KMS-11 (cell line): ENCODE measurements around the gene STEAP2.

Experiments
- H2AFZ ChIP-seq: fragments of 200-600 bp; sonication (generic); 2 replicates; pipeline ENCODE4 v1.6.1; 2016; ENCODE audit warnings: antibody characterized with exemption, mixed run types, low read depth
- H3K27ac ChIP-seq: fragments of 200-600 bp; sonication (generic); 2 replicates; pipeline ENCODE4 v1.6.1; 2016; ENCODE audit warnings: mild to moderate bottlenecking, mixed run types
- H3K27me3 ChIP-seq: fragments of 200-600 bp; sonication (generic); 2 replicates; pipeline ENCODE4 v1.6.1; 2017; ENCODE audit warnings: mild to moderate bottlenecking, low read depth, mixed run types, moderate library complexity; ENCODE audit not compliant: insufficient read depth
- H3K36me3 ChIP-seq: fragments of 200-600 bp; sonication (generic); 2 replicates; pipeline ENCODE4 v1.6.1; 2017; ENCODE audit warnings: mild to moderate bottlenecking, mixed run types; ENCODE audit not compliant: insufficient read depth
- H3K4me1 ChIP-seq: fragments of 200-600 bp; sonication (generic); 2 replicates; pipeline ENCODE4 v1.6.1; 2016; ENCODE audit warnings: mild to moderate bottlenecking, low read depth, mixed run types; ENCODE audit not compliant: poor library complexity, severe bottlenecking
- H3K4me2 ChIP-seq: fragments of 200-600 bp; sonication (generic); 2 replicates; pipeline ENCODE4 v1.7.0; 2016; ENCODE audit warnings: mild to moderate bottlenecking, mixed run types
- H3K4me3 ChIP-seq: fragments of 200-600 bp; sonication (generic); IDR thresholded peaks from 2 replicates; pipeline ENCODE4 v1.6.1; 2017; ENCODE audit warnings: low read depth, low read length, mixed read lengths; ENCODE audit not compliant: insufficient read depth
- H3K79me2 ChIP-seq: fragments of 200-600 bp; sonication (generic); 2 replicates; pipeline ENCODE4 v1.6.1; 2016; ENCODE audit warnings: low read depth, mixed run types; ENCODE audit not compliant: insufficient read depth
- H3K9ac ChIP-seq: fragments of 200-600 bp; sonication (generic); 2 replicates; pipeline ENCODE4 v1.6.1; 2016; ENCODE audit warnings: mild to moderate bottlenecking, mixed run types
- H4K20me1 ChIP-seq: fragments of 200-600 bp; sonication (generic); 2 replicates; pipeline ENCODE4 v1.6.1; 2016; ENCODE audit warnings: mild to moderate bottlenecking, mixed run types; ENCODE audit not compliant: insufficient read depth
- CTCF ChIP-seq: fragments of 200-600 bp; sonication (generic); conservative IDR thresholded peaks from 2 replicates; pipeline ENCODE4 v1.6.1; 2017; ENCODE audit warnings: low read depth, mild to moderate bottlenecking, antibody characterized with exemption, low read length, moderate library complexity, mixed read lengths

STEAP2 gene

GRCh38 chr7:90266808-90267207, 55.3 kb downstream of the STEAP2 start:
- Histone ChIP-seq H3K27ac (no peak overlapping the region), H3K9ac (no peak overlapping the region), H3K4me2 (no peak overlapping the region)

GRCh38 chr7:90267263-90267858, 55.8 kb downstream of the STEAP2 start:
- H2AFZ ChIP-seq: no peak overlapping the region
- no peak for TF ChIP-seq CTCF
- no peak overlapping the region for H3K9ac ChIP-seq
- no peaks in the 10 kb centered on the region for H3K4me1 ChIP-seq
- H3K4me2 ChIP-seq: no peak overlapping the region
- H4K20me1 ChIP-seq: no peaks in the 10 kb centered on the region
- no peak overlapping the region for H3K27ac ChIP-seq
- no peaks in the 10 kb centered on the region for H3K27me3 ChIP-seq
- H3K79me2 ChIP-seq: no peaks in the 10 kb centered on the region
- no peaks in the 10 kb centered on the region for H3K36me3 ChIP-seq
- no peak overlapping the region for H3K4me3 ChIP-seq

More at GRCh38 chr7:90266808-90267207, 55.3 kb downstream of the STEAP2 start:
- Histone ChIP-seq H3K36me3 (no peaks in the 10 kb centered on the region), H3K4me3 (no peak overlapping the region), H3K27me3 (no peaks in the 10 kb centered on the region), H4K20me1 (no peaks in the 10 kb centered on the region), H3K79me2 (no peaks in the 10 kb centered on the region), H2AFZ (no peak overlapping the region), H3K4me1 (no peaks in the 10 kb centered on the region)
- no peak for TF ChIP-seq CTCF

- TF ChIP-seq CTCF: no peak
- no peak overlapping the region for H3K27ac ChIP-seq
- H3K9ac ChIP-seq: no peak overlapping the region
- H2AFZ ChIP-seq: no peak overlapping the region
- H3K4me1 ChIP-seq: no peaks in the 10 kb centered on the region
- H3K4me3 ChIP-seq: no peak overlapping the region
- H3K27me3 ChIP-seq: no peaks in the 10 kb centered on the region
- H3K4me2 ChIP-seq: no peak overlapping the region
- H3K36me3 ChIP-seq: no peaks in the 10 kb centered on the region
- H3K79me2 ChIP-seq: no peaks in the 10 kb centered on the region
- H4K20me1 ChIP-seq: no peaks in the 10 kb centered on the region
Measured at GRCh38 chr7:90269163-90269562, 57.6 kb downstream of the STEAP2 start.

- Histone ChIP-seq H3K4me2 (no peak overlapping the region), H4K20me1 (no peaks in the 10 kb centered on the region), H3K27ac (no peak overlapping the region), H2AFZ (no peak overlapping the region), H3K4me1 (no peaks in the 10 kb centered on the region), H3K36me3 (no peaks in the 10 kb centered on the region), H3K27me3 (no peaks in the 10 kb centered on the region), H3K4me3 (no peak overlapping the region), H3K9ac (no peak overlapping the region), H3K79me2 (no peaks in the 10 kb centered on the region)
- TF ChIP-seq CTCF: no peak
Measured at GRCh38 chr7:90270431-90271178, 59.1 kb downstream of the STEAP2 start.
